GM12872 (cell line): ENCODE data around the gene KAZN.

Experiments used
- CTCF ChIP-seq: IDR thresholded peaks from 3 replicates; pipeline ENCODE4 v1.5.1; 2011; ENCODE audit warnings: low read depth, mild to moderate bottlenecking, low read length, moderate library complexity; ENCODE audit not compliant: insufficient read depth

Gene KAZN

DNA sequence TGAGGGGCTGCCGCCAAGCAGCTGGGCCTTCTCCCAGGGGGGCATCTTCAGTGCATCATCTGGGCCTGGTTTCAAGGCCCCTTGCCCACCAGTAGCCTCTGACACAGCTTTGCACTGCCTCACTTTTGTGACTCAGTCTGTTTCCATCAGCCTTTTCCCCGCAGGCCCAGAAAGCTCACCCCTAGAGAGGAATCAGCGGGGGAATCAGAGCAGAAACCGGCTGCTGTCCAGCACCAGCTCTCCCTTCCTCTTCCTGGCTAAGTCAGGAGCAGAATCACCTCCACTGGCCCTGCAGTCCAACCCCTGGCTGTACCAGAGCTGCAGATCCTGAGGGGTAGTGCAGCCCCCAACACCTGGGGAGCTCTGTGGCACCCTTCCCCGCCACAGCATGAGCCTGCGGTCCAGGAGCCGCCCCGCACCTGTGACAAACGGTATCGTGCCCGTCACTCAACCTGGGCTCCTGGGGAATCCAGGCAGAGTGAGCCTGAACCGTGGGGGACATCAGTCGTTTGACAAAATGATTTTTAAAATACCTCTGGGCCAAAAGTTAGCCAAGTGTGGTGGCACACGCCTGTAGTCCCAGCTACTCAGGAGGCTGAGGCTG is 471.8 kb downstream of the KAZN start:
- no peak for TF ChIP-seq CTCF

GRCh38 chr1:15071936-15072335 is 473.5 kb downstream of the KAZN start:
- TF ChIP-seq CTCF = no peak

DNA sequence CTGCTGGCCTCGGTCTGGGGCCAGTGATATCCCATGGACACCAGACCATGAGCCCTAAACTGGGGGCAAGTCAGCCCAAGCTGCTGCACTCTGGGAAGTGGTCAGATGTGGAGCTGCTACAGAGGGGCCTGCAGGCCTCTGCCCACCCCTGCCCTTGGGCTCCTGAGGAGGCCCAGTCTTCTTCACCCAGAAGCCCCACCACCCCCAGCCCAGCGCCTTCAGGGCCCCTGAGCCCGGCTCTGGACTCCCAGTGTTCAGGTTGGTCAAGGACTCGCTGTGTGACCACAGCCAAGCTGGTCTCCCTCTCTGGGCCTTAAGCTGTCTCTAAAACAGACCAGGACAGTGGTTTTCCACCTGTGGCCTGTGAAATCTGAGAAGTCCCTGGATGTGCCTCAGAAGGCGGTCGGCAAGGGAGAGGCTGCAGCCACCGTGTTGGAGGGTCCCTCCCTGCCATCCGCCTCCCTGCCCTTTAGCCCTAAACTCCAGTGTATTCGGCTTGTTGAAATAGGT is 475.4 kb downstream of the KAZN start:
- TF ChIP-seq CTCF = no peak

GRCh38 chr1:15075175-15075574 is 476.7 kb downstream of the KAZN start:
- TF ChIP-seq CTCF = no peak

DNA sequence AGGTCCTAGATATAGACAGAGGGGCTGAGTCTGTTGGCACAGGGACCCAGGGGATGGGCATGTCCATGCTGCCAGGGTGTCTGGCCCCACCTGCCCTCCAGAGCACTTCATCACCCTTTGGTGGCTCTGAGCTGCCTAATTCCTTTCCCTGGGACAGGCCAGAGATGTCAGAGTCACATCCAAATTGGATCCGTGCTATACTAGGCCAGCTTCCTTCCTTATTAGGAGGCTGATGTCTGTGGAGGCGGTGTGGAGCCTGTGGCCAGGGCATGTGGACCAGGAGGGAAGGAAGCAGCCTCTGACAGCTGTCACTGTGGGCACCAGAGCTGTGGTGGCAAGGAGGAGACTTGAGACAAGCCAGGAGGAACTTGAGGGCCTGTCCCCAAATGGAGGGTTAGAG is 477.3 kb downstream of the KAZN start:
- TF ChIP-seq CTCF = no peak

GRCh38 chr1:15076807-15077206 is 478.3 kb downstream of the KAZN start:
- no peak for TF ChIP-seq CTCF

- TF ChIP-seq CTCF = no peak
These were observed 478.9 kb downstream of the KAZN start for GRCh38 chr1:15077384-15077783.
